IMR-90 (cell line): ENCODE data around the gene CLDN6.

Experiments
- CTCF ChIP-seq: conservative IDR thresholded peaks from 2 replicates; pipeline ENCODE4 v1.5.1; 2012; ENCODE audit warnings: mild to moderate bottlenecking, low read depth, low read length, improper control_type of control experiment
- RAD21 ChIP-seq: IDR thresholded peaks from 2 replicates; pipeline ENCODE4 v1.6.1; 2012; ENCODE audit warnings: low read length, improper control_type of control experiment

DNA sequence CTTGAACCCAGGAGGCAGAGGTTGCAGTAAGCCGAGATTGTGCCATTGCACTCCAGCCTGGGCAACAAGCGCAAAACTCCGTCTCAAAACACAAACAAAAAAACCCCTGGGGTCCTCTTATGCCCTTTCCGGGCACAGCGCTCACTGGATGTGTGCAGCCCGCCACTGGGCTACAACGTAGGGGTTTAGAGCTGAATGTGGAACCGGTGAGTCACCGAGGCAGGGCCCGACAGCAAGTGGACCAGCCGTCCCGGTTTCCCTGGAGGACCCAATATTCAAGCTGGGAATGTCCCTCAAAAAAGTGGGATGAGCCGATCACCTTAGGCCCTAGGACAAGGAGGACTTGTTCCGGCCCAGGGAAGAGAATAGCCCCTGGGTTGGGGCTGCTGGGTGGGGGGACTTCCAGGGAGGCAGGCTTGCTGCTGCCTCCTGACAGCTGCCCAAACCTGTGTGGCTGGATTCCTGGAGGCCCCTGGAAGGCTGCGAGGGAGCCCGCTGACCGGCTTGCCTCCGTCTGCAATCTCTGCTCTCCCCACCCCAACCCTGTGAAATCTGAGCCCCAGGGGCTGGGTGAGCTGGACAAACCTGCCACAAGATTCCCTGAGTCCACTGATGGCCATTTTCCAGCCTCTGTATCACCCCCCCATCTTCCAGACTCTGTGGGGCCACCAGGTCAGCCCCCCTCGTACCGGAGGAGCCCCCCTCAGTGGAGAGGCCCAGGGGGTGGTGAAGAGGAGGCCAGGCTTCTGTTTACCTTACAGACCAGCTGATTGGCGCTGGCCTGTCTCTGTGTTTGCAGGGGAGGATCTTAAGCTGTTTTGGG is 8.2 kb downstream of the CLDN6 start:
- no peak for TF ChIP-seq RAD21
- no peak for TF ChIP-seq CTCF
